SH-SY5Y (cell line): ENCODE data around the gene ALDH1A2.

Experiments used
- GATA2 ChIP-seq: IDR thresholded peaks from 2 replicates; pipeline ENCODE4 v1.6.1; 2011; ENCODE audit warnings: mild to moderate bottlenecking, low read depth, low read length
- GATA3 ChIP-seq: IDR thresholded peaks from 2 replicates; pipeline ENCODE4 v1.6.1; 2011; ENCODE audit warnings: low read depth, mild to moderate bottlenecking, low read length, moderate library complexity

DNA sequence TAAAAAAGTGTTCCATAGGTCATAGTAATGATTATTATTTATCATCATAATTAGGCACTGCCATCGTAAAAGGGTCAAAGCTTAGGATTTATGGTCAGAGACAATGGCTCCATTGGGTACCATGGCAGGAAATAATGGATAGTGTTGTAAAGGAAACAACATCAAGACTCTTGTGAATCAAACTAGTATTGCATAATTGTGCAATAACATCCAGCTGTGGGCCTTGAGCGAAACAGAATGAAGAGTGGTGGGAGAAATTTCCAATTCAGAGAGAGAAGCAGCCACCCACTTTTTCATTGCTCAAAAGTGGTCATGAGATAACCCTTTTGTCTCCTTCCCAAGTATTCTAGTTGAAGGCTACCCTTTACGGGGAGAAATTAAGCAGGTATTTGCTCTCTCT is 61.7 kb downstream of the ALDH1A2 start:
- no peak for TF ChIP-seq GATA2
- TF ChIP-seq GATA3: no peak
